Keratinocyte (primary cell): ENCODE data around the gene HDGFL3.

Experiments
- CTCF ChIP-seq, 3 experiments: IDR thresholded peaks in 1 of 3; conservative IDR thresholded peaks in 1 of 3; optimal IDR thresholded peaks in 1 of 3; 2 replicates in 2 of 3; 3 replicates in 1 of 3; pipeline versions ENCODE3 to v1.5.1; 2011; ENCODE audit warnings: low read length in 3 of 3, mild to moderate bottlenecking in 3 of 3, moderate library complexity in 2 of 3, control low read depth in 1 of 3, inconsistent platforms in 1 of 3; ENCODE audit not compliant: insufficient read depth in 2 of 3; ENCODE audit errors: extremely low read depth in 1 of 3
- EZH2 ChIP-seq: IDR thresholded peaks from one replicate; pipeline ENCODE4 v1.6.1; 2012; ENCODE audit warnings: inconsistent platforms, mild to moderate bottlenecking, low read length, moderate library complexity

GRCh38 chr15:83118968-83119367 lies 88.7 kb downstream of the HDGFL3 start:
- no peak for TF ChIP-seq CTCF (optimal IDR thresholded peaks at IDR 0.05 in 1 of 3, IDR thresholded peaks at IDR 0.05 in 1 of 3, conservative IDR thresholded peaks at IDR 0.05 in 1 of 3; ENCODE audit: extremely low read depth in 1 of 3, insufficient read depth in 2 of 3, low read length in 3 of 3)
- TF ChIP-seq EZH2, result no peak
